HepG2 (cell line): Measurements from ENCODE around the gene ZBTB46. TPM values are rescaled to one million over a fixed set of nuclear protein-coding genes. Genes with fewer than 3 reads are reported as not detected.
A peak's percentile ranks its signal among the peaks of the same experiment; 100 is the strongest.

Experiments used
- ATAC-seq: fragments of 200-7000 bp; cut with Tn5 transposase; 3 replicates; pipeline ENCODE4 v1.9.1; 2020; ENCODE audit warnings: mild to moderate bottlenecking, moderate library complexity
- BruUV-seq: library from RNA; stranded (reverse); fragments of 400-500 nt; replicated peaks from 2 replicates; lab custom pipeline; 2021; lab: Mats Ljungman, UMichigan
- CTCF ChIA-PET: fragments of 300-600 bp; formaldehyde crosslinking; extraction: SDS; loops from one replicate; lab custom pipeline; 2021; ENCODE audit warnings: low total read pairs, inconsistent platforms, low intra/inter-chr PET ratio; lab: Yijun Ruan, JAX
- POLR2A ChIA-PET: fragments of 350-600 bp; sonication (Branson Sonifier 250); formaldehyde crosslinking; loops from one replicate; lab custom pipeline; 2020; ENCODE audit warnings: antibody characterized with exemption, inconsistent platforms; lab: Yijun Ruan, JAX
- DNase-seq: peaks from one replicate; pipeline ENCODE4 v3.0.0-alpha.2; 2015; ENCODE audit warnings: low spot score
- FAIRE-seq: peaks from 3 replicates; lab custom pipeline; 2011; peaks lifted over from hg19 to GRCh38; lab: Jason Lieb, UNC
- H2AFZ ChIP-seq: one replicate; pipeline ENCODE4 v1.6.1; 2011; ENCODE audit warnings: low read length, inconsistent platforms
- H3K27ac ChIP-seq: fragments of 300-600 bp; 3 replicates; pipeline ENCODE4 v1.8.0; 2011; ENCODE audit warnings: mixed run types, mild to moderate bottlenecking, mixed read lengths, low read length, inconsistent platforms; ENCODE audit not compliant: insufficient read depth; ENCODE audit errors: extremely low read length
- H3K27me3 ChIP-seq, 2 experiments: fragments of 200-600 bp in 1 of 2; 2 replicates in 1 of 2; 3 replicates in 1 of 2; pipeline versions ENCODE4 v1.6.0 to v1.8.0; 2011; ENCODE audit warnings: low read length in 2 of 2, mild to moderate bottlenecking in 2 of 2, moderate library complexity in 2 of 2, inconsistent platforms in 1 of 2; ENCODE audit not compliant: insufficient read depth in 2 of 2, control insufficient read depth in 1 of 2
- H3K36me3 ChIP-seq, 2 experiments: fragments of 200-600 bp in 1 of 2; replicated peaks in 1 of 2; 2 replicates in 1 of 2; 3 replicates in 1 of 2; pipeline versions ENCODE4 v1.5.1 to v1.8.0; 2011; ENCODE audit warnings: low read length in 2 of 2, inconsistent platforms in 1 of 2; ENCODE audit not compliant: insufficient read depth in 2 of 2, control insufficient read depth in 1 of 2
- H3K4me1 ChIP-seq: 2 replicates; pipeline ENCODE4 v1.5.1; 2012; ENCODE audit warnings: low read length, inconsistent platforms; ENCODE audit not compliant: insufficient read depth
- H3K4me2 ChIP-seq: 2 replicates; pipeline ENCODE4 v1.6.0; 2011; ENCODE audit warnings: low read depth, low read length, inconsistent platforms
- H3K4me3 ChIP-seq, 3 experiments: fragments of 200-600 bp in 1 of 3; sonication (generic), shearing (Covaris generic) in 1 of 3; replicated peaks in 1 of 3; 2 replicates each; pipeline ENCODE4 v1.5.1; 2011 to 2016; ENCODE audit warnings: low read length in 3 of 3, inconsistent platforms in 2 of 3, low read depth in 2 of 3, mild to moderate bottlenecking in 2 of 3, control low read depth in 1 of 3, mixed read lengths in 1 of 3; ENCODE audit not compliant: insufficient read depth in 1 of 3
- H3K79me2 ChIP-seq: one replicate; pipeline ENCODE4 v1.6.1; 2011; ENCODE audit warnings: low read length, inconsistent platforms; ENCODE audit not compliant: insufficient read depth
- H3K9ac ChIP-seq: 2 replicates; pipeline ENCODE4 v1.6.0; 2011; ENCODE audit warnings: mild to moderate bottlenecking, low read depth, low read length, inconsistent platforms; ENCODE audit not compliant: insufficient read depth
- H3K9me3 ChIP-seq: 2 replicates; pipeline ENCODE4 v1.5.1; 2012; ENCODE audit warnings: mild to moderate bottlenecking, low read length
- H4K20me1 ChIP-seq: 2 replicates; pipeline ENCODE4 v1.6.0; 2011; ENCODE audit warnings: inconsistent platforms, mild to moderate bottlenecking, low read length, moderate library complexity; ENCODE audit not compliant: insufficient read depth
- CBX2 ChIP-seq, 2 experiments: fragments of 200-600 bp in 1 of 2; sonication (generic); formaldehyde crosslinking in 1 of 2; IDR thresholded peaks; 2 replicates each; pipeline versions ENCODE4 v1.7.0 to v1.8.1; 2018 to 2022; ENCODE audit warnings: low read depth in 2 of 2, low read length in 1 of 2, mild to moderate bottlenecking in 1 of 2, missing genetic modification reagents in 1 of 2
- DPF2 ChIP-seq: sonication (generic); formaldehyde crosslinking; IDR thresholded peaks from 2 replicates; pipeline ENCODE4 v1.4.0; 2020; ENCODE audit warnings: mild to moderate bottlenecking, low read depth, missing genetic modification reagents, borderline replicate concordance
- EZH2 ChIP-seq: conservative IDR thresholded peaks from 2 replicates; pipeline ENCODE4 v1.6.1; 2012; ENCODE audit warnings: mild to moderate bottlenecking, low read depth, low read length, moderate library complexity
- FOSL1 ChIP-seq: sonication (generic); formaldehyde crosslinking; IDR thresholded peaks from 2 replicates; pipeline ENCODE4 v1.9.0; 2021; ENCODE audit warnings: missing genetic modification reagents, borderline replicate concordance
- GPN1 ChIP-seq: sonication (generic); formaldehyde crosslinking; IDR thresholded peaks from 2 replicates; pipeline ENCODE4 v1.5.1; 2020; ENCODE audit warnings: missing genetic modification reagents, borderline replicate concordance
- HNF1B ChIP-seq: sonication (generic); formaldehyde crosslinking; IDR thresholded peaks from 2 replicates; pipeline ENCODE4 v1.5.1; 2020; ENCODE audit warnings: mild to moderate bottlenecking, moderate library complexity, missing genetic modification reagents
- KDM5A ChIP-seq: fragments of 200-600 bp; sonication (generic); IDR thresholded peaks from 2 replicates; pipeline ENCODE4 v1.7.0; 2018; ENCODE audit warnings: antibody characterized with exemption, mild to moderate bottlenecking, low read length, borderline replicate concordance
- MYC ChIP-seq: sonication (generic); formaldehyde crosslinking; IDR thresholded peaks from 2 replicates; pipeline ENCODE4 v1.9.0; 2021; ENCODE audit warnings: missing genetic modification reagents, borderline replicate concordance
- SRSF1 ChIP-seq: fragments of 200-400 bp; formaldehyde crosslinking; optimal IDR thresholded peaks from 2 replicates; pipeline ENCODE3; 2017; ENCODE audit warnings: mild to moderate bottlenecking, low read depth, low read length, moderate library complexity
- TIGD3 ChIP-seq: sonication (generic); formaldehyde crosslinking; IDR thresholded peaks from 2 replicates; pipeline ENCODE4 v1.5.1; 2020; ENCODE audit warnings: mild to moderate bottlenecking, missing genetic modification reagents, borderline replicate concordance
- U2AF2 ChIP-seq: fragments of 200-400 bp; formaldehyde crosslinking; IDR thresholded peaks from 2 replicates; pipeline ENCODE4 v1.6.1; 2017; ENCODE audit warnings: low read depth, mild to moderate bottlenecking, low read length
- ZBTB21 ChIP-seq: sonication (generic); formaldehyde crosslinking; IDR thresholded peaks from 2 replicates; pipeline ENCODE4 v1.4.0; 2020; ENCODE audit warnings: missing genetic modification reagents
- ZFP36L2 ChIP-seq: sonication (generic); formaldehyde crosslinking; IDR thresholded peaks from 2 replicates; pipeline ENCODE4 v1.4.0; 2020; ENCODE audit warnings: missing genetic modification reagents
- ZNF503 ChIP-seq: sonication (generic); formaldehyde crosslinking; IDR thresholded peaks from 2 replicates; pipeline ENCODE4 v1.4.0; 2020; ENCODE audit warnings: missing genetic modification reagents
- ZNF670 ChIP-seq: sonication (generic); formaldehyde crosslinking; IDR thresholded peaks from 2 replicates; pipeline ENCODE4 v1.8.0; 2022; ENCODE audit warnings: mild to moderate bottlenecking, missing genetic modification reagents, borderline replicate concordance
- ZNF674 ChIP-seq: sonication (generic); formaldehyde crosslinking; IDR thresholded peaks from 2 replicates; pipeline ENCODE4 v1.5.0; 2020; ENCODE audit warnings: low read depth, mild to moderate bottlenecking, missing genetic modification reagents
- ZSCAN30 ChIP-seq: sonication (generic); formaldehyde crosslinking; IDR thresholded peaks from 2 replicates; pipeline ENCODE4 v1.5.0; 2020; ENCODE audit warnings: mild to moderate bottlenecking, missing genetic modification reagents
- WGBS: methylation state at CpG from one replicate; pipeline ENCODE4 v1.1.6; 2017; ENCODE audit warnings: low lambda C conversion rate; 5-methylcytosine and 5-hydroxymethylcytosine counted together
- in situ Hi-C: cut with HindIII; loops from 2 replicates; pipeline ENCODE4 v1.10.0; 2017; ENCODE audit warnings: low pct_unique_long_range_greater_than_20kb; ENCODE audit not compliant: extremely low pct_ligation_motif_present
- intact Hi-C: fragments of 100-400 bp; cut with micrococcal nuclease; formaldehyde crosslinking; loops from one replicate; pipeline ENCODE4 v1.10.0; 2022; ENCODE audit not compliant: unreplicated experiment
- polyA plus RNA-seq, 8 experiments: library from polyadenylated mRNA; depleted of rRNA in 3 of 8; stranded (reverse) in 7 of 8; unstranded in 1 of 8; fragments of >200 nt; fragmentation: Illumina TruSeq in 4 of 8; extraction: Trizol in 4 of 8; gene quantifications; 2 replicates each; pipeline versions ENCODE4 v1.2.1 to v1.2.3, GENCODE V29; 2011 to 2016; ENCODE audit warnings: low read depth in 4 of 8, missing spikeins in 1 of 8, mixed read lengths in 1 of 8; ENCODE audit not compliant: insufficient read depth in 1 of 8
- total RNA-seq, 5 experiments: library from RNA; depleted of rRNA; stranded (reverse); fragments of >200 nt; fragmentation: Illumina TruSeq; extraction: Trizol; gene quantifications; 2 replicates each; pipeline ENCODE4 v1.2.3, GENCODE V29; 2016; ENCODE audit warnings: low read depth in 1 of 5

ZBTB46 gene
- total and polyA plus RNA-seq, 2 of the 13 experiments (the other 11 are each of a cell fraction or from before 2014, with no cell fraction given): 1.6 to 13.5 TPM

GRCh38 chr20:63736893-63737694, 94.0 kb downstream of the ZBTB46 start:
- in situ Hi-C loops: no loop called here
- Histone ChIP-seq H3K9me3 (no peaks in the 10 kb centered on the region), H3K4me2 (peak overlapping the region; percentile 90), H3K27me3 (no peaks in the 10 kb centered on the region), H3K27ac (peak overlapping the region; percentile 93), H4K20me1 (no peaks in the 10 kb centered on the region), H3K9ac (peak overlapping the region; percentile 72), H3K36me3 (peaks cover 27 to 35% of the 10 kb centered on the region in 2 experiments), H2AFZ (no peak overlapping the region), H3K4me3 (peak overlapping the region; percentile 46 to 93 (median 85); a peak in 5 of 6 replicates), H3K4me1 (peaks cover 51% of the 10 kb centered on the region), H3K79me2 (peaks cover 35% of the 10 kb centered on the region)
- 30% methylated on average over 15 of the region's 30 CpGs for WGBS
- intact Hi-C loops: loop anchor here (5.0 kb wide), 1 partner anchor 200 kb away; the partner anchor contains the start of gene PTK6
- CTCF ChIA-PET: interaction anchor here (2.5 kb wide), 1 partner anchor 30 kb away, joined by 8 read pairs; the partner anchor contains the start of genes ARFRP1 and ZGPAT
- DNase-seq (peak; percentile 60), ATAC-seq (peak; percentile 34), FAIRE-seq (no peak)
- BruUV-seq: TSS peak; percentile 37
- POLR2A ChIA-PET: interaction anchor here (0.5 to 7.3 kb wide), 23 partner anchors 10 to 299 kb away, joined by 3 to 190 read pairs (median 4); partner anchors contain the start of genes ARFRP1, C20orf204, GMEB2 and SAMD10
- TF ChIP-seq ZNF503 (CRISPR knock-in tag) (no peak), ZNF674 (CRISPR knock-in tag) (0 out of 2 replicates have a peak, but pooled peaks have one; percentile 64), U2AF2 (no peak), ZBTB21 (CRISPR knock-in tag) (no peak), ZSCAN30 (no peak), ZFP36L2 (CRISPR knock-in tag) (no peak), GPN1 (CRISPR knock-in tag) (peak; percentile 18; the same call in 1 of the 2 replicates), DPF2 (peak; percentile 64), CBX2 (IDR thresholded peaks at IDR 0.05; ENCODE audit: low read depth, low read length) (no peak), CBX2 (CRISPR knock-in tag; IDR thresholded peaks at IDR 0.05; ENCODE audit: low read depth) (no peak), ZNF670 (CRISPR knock-in tag) (no peak; the same call in 1 of the 2 replicates), KDM5A (no peak), SRSF1 (peak; percentile 61), TIGD3 (no peak), EZH2 (no peak), HNF1B (CRISPR knock-in tag) (no peak), MYC (CRISPR knock-in tag) (no peak), FOSL1 (CRISPR knock-in tag) (no peak)
